COLO829 (cell line): Measurements from ENCODE around the gene ZBTB40.

Experiments
- DNase-seq: peaks from one replicate; pipeline ENCODE4 v3.0.0; 2012; ENCODE audit warnings: low spot score

ZBTB40 gene

GRCh38 chr1:22426781-22427180, 24.9 kb upstream of the ZBTB40 start:
- DNase-seq = no peak

- peak; percentile 94 for DNase-seq
These were observed 23.0 kb upstream of the ZBTB40 start for GRCh38 chr1:22428672-22429071.

- no peak for DNase-seq
These were observed 19.7 kb upstream of the ZBTB40 start for GRCh38 chr1:22431965-22432364.

DNA sequence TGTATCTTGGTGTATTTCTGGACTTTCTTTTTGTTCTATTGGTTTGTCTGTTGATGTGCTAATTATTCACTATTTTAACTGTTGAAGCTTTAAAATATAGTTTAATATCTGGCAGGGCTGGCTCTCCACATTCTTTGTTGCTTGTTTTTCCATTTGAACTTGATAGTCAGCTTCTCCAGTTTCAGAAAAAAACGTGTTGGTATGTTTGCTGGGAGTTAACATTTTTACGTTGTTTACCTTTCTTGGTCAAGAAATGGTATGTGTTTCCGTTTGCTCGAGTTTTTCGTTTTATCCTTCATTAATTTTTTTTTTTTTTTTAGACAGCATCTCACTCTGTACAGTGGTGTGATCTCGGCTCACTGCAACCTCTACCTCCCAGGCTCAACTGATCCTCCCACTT, 16.9 kb upstream of the ZBTB40 start:
- DNase-seq = no peak

DNA sequence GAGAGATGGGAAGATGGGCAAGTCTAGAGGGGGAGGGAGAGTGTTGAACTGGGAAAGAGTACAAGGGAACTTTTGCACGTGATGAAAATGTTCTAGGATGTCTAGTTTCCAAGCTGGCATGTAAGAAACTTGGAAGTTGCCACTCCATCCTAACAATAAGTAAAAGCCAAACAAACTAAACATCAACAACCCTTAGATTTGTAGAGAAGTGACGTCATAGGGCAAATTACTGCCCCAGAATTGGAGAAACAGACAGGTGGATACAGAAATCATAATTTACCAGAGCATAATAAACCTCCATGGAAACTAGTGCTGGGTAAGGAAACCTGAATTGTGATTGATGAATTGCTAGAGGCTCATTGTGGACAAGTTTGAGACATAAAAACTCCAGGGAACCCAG, 14.7 kb upstream of the ZBTB40 start:
- no peak for DNase-seq

GRCh38 chr1:22437573-22437972, 14.1 kb upstream of the ZBTB40 start:
- DNase-seq = no peak

- no peak for DNase-seq
These were observed 11.1 kb upstream of the ZBTB40 start for GRCh38 chr1:22440582-22440981.

GRCh38 chr1:22442212-22442894, 9.3 kb upstream of the ZBTB40 start:
- no peak for DNase-seq

- no peak for DNase-seq
These were observed 8.3 kb upstream of the ZBTB40 start for GRCh38 chr1:22443332-22443731.

DNA sequence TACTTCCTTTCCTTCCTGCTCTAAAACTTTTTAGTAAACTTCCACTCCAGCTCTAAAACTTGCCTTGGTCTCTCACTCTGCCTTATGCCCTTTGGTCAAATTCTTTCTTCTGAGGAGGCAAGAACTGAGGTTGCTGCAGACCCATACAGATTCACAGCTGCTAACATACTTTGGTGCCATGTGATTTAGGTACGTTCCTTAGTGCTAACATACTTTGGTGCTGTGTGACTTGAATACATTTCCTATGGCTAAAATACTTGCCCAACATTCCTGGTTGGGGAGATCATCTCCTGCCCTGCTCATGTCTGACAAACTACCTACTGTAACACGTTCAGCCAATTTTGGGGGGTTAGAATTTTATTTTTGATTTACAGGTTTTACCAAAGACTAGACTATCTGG, 6.8 kb upstream of the ZBTB40 start:
- DNase-seq = no peak

DNA sequence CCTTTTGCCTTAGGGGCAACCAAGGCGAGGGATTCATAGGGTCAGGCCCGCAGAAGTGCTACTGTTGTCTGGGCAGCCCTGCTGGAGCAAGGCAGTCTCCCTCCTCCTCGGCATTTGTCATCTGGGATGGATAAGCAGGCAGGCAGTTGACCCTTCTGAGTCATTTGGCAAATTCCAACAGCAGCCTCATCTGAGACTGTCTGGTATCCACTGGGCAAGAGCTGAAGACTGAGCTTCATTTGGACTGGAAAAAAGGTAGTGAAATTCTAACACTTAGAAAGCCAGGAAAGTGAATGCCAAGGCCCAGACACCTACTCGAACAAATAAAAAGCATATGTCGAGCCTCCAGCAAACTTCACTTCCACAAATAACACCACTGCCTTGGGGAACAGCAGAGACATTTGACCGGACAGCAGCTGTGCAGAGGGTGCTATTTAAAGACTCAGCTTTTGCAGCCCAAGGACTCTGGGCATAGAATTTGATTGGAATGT, 4.0 kb upstream of the ZBTB40 start:
- DNase-seq = no peak

DNA sequence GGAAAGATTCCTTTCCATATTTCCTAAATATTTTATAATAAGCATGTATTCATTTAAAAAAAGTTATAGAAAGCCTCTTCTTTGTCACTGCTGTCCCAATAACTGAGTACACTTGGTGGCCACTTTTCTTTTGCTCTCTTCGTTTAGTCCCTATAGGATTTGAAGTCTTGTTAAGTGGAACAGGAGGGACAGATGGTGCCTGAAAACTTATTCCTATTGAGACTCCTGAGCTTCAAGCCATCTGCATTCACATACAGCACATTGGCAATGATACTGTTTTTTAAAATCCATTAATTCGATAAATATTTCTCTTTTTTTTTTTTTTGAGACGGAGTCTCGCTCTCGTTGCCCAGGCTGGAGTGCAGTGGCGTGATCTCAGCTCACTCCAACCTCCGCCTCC, 2.0 kb upstream of the ZBTB40 start:
- no peak for DNase-seq

DNA sequence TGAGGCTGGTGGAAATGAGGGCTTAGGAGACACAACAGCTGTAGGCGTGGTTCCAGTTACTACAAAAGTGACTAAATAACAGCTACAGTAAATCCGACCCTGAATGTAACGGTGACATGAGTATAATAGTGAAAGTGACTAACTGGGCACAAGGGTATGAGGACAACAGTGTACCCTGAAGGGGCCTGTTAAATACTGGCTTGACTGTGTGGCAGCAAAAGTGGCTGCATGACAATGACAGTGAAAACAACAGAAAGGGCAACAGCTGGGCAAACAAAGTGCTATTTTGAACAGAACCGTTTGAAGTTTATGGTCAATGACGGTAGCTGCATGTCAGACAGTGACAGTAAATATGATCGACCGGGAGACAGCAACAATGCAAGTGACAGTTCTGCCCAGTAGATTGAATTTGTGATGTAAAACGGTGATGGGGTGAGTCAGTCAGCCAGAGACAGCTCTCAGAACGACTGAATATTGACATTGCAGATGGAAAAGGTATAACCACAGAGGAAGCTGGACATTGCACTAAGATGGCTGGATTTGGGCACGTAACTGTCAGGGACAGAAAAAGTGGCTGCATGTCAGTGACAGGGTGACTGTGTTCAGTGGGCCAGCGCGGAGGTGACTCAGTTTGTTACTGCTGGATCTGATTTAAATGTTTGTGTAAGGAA, 1.2 kb upstream of the ZBTB40 start:
- DNase-seq = no peak

DNA sequence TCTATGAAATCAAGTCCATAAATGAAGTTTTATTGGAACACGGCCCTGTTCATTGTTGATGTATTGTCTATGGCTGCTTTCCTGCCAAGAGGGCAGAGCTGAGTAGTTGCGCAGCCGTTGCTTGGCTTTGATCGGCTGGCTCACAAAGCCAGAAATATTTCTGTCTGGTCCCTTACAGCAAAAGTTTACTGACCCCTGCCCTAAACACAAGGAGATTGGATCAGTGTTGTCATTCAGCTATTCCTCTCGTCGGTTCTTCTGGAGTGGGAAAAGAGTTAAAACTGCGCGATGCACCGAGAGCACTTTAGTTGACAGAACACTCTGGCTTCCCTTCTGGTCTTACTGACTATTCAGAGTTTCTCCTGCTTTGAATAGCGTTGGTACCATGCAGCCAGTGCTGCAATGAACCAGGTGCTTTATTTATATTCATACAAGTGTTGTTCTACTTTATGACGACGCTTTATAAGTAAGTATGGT, 868 bp downstream of the ZBTB40 start:
- DNase-seq = no peak

DNA sequence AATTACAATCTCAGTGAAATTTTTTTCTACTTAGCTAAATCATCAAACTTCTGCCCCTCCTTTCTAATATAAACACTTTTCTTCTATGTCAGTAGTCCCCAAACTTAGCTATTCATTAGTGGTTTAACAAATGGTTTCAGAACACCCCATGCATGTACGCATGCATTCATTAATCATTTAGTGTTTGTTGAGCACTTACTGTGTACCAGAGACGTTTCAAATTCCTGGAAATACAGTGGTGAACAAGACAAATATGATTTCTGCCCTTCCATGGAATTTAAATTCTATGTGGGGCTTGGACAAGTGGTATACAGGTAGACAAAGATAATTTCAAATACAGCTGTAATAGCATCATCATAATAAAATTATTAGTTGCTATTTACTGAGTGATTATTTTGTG, 1.5 kb downstream of the ZBTB40 start:
- no peak for DNase-seq

- no peak for DNase-seq
These were observed 2.9 kb downstream of the ZBTB40 start for GRCh38 chr1:22454476-22455056.

- DNase-seq = no peak
These were observed 5.7 kb downstream of the ZBTB40 start for GRCh38 chr1:22457345-22457744.

- no peak for DNase-seq
These were observed 6.2 kb downstream of the ZBTB40 start for GRCh38 chr1:22457836-22458235.

DNA sequence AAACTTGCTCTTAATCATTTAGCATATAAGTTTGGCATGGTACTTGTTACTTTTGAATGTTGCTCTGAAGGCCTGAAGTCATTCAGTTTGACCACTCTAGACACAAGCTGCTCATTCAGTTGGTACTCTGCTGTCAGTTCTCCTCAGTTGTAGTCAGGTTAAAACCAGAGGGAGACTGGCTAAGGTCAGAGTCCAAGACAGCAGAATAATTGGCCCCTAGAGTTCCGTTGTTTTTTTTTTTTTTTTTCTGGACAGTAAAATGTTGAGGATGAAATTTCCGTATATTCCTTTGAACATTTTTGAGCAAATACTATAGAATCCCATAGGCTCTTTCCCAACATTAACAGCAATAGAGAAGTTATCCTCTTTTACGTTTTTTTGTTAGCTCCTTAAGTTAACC, 9.4 kb downstream of the ZBTB40 start:
- no peak for DNase-seq

DNA sequence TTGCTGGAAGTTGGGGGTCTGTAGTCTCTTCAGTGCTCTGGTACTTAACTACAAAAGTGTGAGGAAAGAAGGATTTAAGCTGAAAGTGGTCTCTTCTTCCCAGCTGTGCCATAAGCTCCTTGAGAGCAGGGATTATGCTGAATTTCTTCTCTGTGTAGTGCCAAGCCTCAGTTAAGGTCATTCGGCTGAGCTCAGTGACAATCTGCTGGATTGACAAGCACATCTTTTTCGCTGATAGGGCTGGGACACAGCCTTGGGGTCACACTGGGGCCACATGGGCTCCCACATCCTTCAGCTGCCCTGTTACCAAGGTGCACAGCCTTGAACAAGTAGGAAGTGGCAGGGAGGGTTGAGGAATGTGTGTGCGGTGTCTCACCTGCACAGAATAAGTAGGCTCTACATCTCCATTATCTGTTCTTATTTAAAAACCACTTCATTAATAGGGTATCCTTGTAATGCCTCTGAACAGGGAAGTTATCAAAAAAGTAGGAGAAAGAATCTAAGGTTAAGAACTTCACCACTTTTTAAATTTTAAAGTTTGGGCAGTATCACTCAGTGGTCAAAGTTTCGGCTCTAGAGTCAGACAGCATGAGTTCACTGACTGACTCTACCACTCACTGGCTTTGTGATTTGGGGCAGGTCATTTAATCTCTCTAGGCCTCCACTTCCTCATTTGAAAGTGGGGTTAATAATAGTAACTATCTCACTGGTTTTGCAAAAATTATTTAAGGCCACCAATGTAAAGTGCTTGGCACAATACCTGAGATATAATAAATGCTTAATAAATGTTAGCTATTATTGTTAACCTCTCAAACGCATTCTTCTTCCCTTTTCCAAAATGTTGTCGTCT, 10.3 kb downstream of the ZBTB40 start:
- no peak for DNase-seq

DNA sequence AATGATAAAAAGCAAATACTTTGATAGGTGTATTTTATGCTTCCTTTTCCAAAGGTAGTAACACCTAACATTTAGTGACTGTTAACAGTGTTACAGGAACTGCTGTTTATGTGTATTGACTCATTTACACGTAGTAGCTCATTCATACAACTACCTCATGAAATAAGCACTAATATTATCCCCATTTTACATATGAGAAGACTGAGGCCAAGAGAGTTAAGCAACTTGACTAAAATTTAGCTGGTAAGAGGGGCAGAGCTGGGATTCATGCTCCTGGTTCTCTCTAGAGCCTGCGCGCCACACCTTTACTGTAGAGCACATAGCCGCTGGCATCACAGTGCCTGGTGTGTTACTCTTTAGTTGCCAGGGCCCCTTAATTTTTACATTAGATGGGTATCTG, 11.3 kb downstream of the ZBTB40 start:
- DNase-seq = no peak

DNA sequence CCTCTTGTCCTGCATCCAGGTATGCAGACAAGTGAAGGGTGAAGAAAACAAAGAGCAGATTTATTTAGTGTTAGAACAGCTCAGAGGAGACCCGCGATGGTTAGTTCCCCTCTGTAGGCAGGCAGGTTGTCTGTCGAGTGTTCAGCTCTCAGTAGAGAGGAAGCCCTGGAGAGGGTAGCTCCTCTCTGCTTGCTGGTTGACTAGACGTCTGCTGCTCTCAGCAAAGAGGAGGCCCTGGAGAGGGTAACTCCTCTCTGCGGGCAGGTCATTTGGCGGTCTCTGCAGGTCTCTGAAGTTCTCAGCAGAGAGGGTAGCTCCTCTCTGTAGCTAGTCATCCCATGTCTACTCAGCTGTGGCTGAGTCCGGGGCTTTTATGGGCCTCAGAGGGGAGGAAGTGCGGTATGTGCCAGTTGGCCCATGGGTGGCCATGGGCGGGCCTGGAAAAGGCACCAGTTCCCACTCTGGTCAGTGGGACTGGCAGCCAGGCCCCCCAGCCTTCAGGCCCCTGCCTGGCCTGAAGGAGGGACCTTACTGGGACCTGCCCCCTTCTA, 13.4 kb downstream of the ZBTB40 start:
- DNase-seq = no peak
